ENCODE results near the gene ANKRD6.

Gene ANKRD6

DNA sequence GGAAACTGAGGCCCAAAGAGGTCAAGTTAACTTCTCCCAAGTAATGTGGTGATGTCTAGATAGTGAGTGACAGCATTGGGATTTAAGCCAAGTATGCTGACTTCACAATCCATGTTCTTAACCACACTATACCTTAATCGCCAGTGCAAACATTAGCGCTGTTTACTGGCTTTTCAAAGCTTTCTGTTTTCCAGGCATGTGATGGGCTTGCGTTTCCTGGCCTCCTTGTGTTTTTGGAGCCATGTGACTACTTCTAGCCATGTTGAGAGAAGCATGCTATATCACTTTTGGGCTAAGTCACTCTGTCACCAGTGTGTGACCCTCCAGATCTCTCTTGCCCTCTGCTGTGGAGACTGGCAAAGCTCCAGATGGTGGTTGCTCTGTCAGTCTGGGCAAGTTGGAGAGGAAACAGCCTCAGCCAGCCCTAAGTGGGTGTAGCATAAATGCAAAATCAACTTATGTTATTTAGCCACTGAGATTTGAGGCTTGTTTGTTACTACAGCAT is 76.9 kb downstream of the ANKRD6 start:
- no peak for DNase-seq (ENCODE audit: low read depth)

- no peak for DNase-seq (ENCODE audit: low read depth)
These were observed 77.4 kb downstream of the ANKRD6 start for GRCh38 chr6:89510393-89510792.

DNA sequence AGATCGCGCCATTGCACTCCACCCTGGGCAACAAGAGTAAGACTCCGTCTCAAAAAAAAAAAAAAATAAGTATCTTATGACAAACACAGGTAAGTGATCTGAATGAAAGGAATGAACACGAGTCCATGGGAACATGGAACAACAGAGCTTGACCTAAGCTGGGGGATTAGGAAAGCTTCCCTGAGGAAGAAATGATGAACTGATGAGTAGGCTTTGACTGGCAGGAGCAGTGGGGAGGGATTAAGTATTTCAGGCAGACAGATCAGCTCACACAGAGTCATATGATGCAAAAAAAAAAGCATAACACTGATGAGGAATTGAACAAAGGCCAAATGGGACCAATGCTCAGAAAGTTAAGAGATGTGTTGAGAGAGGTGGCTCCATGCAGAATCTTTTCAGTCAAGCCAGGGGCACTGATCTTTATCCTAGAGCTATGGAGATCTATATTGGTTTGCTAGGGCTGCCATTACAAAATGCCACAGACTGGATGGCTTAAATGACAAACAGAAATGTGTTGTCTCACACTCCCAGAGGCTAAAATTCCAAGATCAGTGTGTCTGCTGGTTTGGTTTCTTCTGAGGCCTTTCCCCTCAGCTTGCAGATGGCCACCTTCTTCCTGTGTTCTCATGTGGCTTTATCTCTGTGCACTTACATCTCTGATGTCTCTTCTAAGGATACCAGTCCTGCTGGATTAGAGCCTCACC is 85.6 kb downstream of the ANKRD6 start:
- no peak for DNase-seq (ENCODE audit: low read depth)

DNA sequence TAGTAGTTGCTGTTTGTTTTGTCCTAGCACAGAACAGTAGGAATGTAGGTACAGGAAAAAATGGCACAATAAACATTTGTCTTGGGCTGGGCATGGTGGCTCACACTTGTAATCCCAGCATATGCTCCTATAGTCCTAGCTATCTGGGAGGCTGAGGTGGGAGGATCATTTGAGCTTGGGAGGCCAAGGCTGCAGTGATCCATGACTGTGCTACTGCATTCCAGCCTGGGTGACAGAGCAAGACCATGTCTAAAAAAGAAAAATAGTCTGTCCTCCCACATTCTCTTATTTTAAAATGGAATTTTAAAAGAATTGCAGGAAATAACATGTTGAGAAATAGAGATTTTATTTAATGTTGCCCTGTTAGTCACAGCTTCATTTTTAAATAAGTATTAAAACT is 87.8 kb downstream of the ANKRD6 start:
- no peak for DNase-seq (ENCODE audit: low read depth)

- DNase-seq (ENCODE audit: low read depth) = no peak
These were observed 89.8 kb downstream of the ANKRD6 start for GRCh38 chr6:89522778-89523177.

DNA sequence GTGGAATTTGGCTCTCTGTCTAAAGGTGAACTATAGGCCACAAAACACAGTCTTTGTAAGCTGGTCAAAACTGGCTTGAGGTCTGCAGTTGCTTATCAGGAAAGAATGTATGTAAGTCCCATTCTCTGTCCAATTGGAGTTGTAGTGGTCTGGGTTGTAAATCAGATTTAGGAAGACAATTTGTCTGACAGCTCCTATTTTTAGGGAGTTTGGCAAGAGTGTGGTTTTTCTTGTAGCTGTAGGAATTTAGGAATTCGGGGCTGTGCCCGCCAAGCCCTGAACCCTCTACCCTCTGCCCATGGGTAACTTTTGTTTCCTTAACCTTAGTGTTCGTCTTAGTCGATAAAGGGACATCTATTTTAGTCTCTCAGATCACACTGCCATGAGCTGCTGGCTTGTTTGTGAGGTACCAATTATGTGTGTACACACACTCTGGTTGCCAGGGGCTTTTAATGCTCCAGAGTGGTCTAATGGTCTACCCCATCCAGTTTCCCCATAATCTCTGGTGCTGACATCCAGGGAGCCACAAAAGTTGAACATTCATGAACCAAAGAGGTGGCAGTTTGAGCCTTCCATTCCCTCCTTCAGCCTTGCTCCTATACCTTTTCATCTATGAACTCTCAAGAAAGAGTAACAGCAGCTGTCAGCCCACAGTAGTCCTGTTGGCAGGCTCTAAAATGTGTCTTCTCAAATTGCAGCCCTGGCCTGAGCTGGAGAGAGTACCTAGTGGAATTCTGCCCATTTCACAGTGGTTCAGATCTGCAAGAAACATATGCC is 93.0 kb downstream of the ANKRD6 start:
- no peak for DNase-seq (ENCODE audit: low read depth)

DNA sequence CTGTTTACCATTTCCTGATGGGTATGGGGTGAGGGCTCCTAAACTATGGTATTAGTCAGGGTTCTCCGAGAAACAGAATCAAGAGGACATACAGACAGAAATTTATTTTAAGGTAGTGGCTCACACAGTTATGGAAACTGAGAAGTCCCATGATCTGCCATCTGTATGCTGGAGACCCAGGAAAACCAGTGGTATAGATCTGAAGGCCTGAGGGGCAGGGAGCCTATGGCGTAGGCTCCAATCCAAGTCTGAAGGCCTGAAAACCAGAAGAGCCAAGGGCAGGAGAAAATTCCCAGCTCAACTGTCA is 93.6 kb downstream of the ANKRD6 start:
- no peak for DNase-seq (ENCODE audit: low read depth)

DNA sequence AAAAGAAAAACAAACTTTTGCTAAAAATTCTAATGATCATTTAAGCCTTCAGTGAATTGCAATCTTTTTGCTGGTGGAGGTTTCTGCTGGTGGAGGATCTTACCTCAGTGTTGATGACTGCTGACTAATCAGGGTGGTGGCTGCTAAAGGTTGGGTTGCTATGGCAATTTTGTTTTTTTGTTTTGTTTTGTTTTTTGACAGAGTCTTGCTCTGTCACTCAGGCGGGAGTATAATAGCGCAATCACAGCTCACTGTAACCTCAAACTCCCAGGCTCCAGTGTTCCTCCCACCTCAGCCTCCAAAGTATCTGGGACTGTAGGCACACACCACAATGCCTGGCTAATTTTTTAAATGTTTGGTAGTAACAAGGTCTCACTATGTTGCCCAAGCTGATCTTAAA is 94.7 kb downstream of the ANKRD6 start:
- DNase-seq (ENCODE audit: low read depth) = no peak

DNA sequence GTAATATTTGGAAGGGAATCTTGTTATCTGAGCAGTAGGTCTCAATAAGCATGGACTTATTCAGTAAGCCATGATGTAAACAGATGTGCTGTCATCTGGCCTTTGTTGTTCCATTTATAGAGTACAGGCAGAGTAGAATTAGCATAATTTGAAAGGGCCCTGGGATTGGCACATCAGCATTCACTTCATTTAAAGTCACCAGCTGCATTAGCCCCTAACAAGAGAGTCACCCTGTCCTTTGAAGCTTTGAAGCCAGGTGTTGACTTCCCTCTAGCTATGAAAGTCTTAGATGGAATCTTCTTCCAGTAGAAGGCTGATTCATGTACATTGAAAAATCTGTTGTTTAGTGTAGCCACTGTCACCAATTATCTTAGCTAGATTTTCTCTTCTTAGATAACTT is 95.9 kb downstream of the ANKRD6 start:
- DNase-seq (ENCODE audit: low read depth) = no peak

DNA sequence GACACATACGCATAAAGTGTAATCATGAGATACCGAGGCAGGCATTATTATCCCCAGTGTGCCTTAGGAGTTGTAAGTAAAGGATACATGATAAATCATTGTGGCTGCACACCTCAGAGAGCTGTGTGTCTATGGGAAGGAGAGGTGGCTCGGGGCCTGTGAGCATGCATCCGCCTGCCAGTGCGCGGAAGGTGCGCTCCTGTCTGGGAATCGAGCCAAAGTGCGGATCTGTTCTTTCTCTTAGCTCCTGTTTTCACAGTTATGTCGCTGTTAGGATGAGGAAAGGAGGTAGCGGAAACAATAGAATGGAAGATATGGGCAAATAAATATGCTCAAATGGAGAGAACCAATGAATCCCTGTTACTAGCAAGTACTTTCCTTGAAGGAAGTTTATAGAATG is 98.0 kb downstream of the ANKRD6 start:
- DNase-seq (ENCODE audit: low read depth) = no peak

GRCh38 chr6:89536231-89536630 is 103.3 kb downstream of the ANKRD6 start:
- no peak for DNase-seq (ENCODE audit: low read depth)

- no peak for DNase-seq (ENCODE audit: low read depth)
These were observed 106.8 kb downstream of the ANKRD6 start for GRCh38 chr6:89539779-89540178.

DNA sequence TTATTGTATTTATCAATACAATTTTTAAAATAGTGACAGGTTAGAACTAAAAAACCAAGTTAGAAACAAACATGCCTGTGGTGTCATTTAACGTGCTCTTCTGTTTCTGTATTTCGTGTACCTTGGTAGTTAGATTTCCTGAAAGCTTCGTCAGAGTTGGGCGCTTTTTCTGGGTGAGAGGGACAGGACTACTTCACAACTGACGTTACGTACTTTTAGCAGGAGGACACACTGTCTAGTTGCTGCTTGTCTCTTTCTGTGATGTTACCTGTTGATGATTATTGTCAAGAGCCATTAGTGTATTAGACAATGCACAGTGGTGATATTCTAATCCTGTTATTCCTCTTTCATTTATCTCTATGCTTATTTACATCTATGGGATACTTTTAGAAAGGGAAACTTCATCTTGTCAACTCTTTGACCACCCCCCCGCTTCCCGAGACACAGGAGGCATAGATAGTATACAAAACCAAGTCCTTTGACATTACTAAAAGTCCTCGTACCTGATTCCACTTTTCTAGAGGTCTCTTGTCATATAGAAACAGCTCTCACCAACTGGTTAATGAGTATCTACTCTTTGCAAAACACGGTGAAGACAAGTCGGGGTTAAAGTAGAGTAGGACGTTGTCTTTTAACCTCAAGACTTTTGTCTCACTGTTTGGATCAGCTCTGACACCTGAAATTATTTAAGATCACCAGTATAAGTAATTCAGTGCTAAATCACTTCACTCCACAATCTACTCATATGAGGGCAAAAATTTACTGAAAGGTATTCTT is 109.3 kb downstream of the ANKRD6 start:
- no peak for DNase-seq (ENCODE audit: low read depth)

GRCh38 chr6:89542866-89543265 is 109.9 kb downstream of the ANKRD6 start:
- no peak for DNase-seq (ENCODE audit: low read depth)

DNA sequence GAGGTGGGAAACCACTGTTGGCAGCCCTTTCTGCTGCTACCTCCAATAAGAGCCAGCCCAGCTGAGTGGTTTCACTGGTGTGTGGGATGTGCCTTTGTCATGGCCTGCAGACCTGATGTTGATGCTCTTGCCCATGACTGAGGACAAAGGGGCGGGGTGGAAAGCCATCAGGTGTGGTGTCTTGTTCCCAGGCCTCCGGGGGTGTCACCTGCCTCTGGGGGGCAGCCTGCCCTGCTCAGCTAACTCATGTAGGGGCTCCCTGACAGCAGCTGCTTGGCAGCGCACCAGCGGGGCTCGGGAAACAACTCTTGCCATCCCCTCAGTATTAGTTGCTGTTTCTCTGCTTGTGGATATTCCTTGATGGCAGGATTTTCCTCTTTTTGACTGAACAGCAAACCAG is 114.3 kb downstream of the ANKRD6 start:
- no peak for DNase-seq (ENCODE audit: low read depth)

GRCh38 chr6:89553431-89553830 is 120.5 kb downstream of the ANKRD6 start:
- no peak for DNase-seq (ENCODE audit: low read depth)

DNA sequence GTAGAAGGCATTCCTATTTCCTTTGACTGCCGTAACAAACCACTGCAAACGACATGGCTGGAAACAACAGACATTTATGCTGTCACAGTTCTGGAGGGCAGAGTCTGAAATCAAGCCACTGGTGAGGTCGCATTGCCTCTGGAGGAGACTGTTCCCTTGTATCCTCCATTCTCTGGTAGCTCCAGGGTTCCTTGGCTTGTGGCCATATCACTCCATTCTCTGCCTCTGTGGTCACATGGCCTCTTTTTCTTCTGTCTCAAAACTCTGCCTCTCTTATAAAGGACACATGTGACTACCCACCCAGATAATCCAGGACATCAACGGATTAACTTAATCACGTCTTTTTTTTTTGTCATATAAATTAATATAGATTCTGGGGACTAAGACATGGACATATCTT is 121.2 kb downstream of the ANKRD6 start:
- no peak for DNase-seq (ENCODE audit: low read depth)

DNA sequence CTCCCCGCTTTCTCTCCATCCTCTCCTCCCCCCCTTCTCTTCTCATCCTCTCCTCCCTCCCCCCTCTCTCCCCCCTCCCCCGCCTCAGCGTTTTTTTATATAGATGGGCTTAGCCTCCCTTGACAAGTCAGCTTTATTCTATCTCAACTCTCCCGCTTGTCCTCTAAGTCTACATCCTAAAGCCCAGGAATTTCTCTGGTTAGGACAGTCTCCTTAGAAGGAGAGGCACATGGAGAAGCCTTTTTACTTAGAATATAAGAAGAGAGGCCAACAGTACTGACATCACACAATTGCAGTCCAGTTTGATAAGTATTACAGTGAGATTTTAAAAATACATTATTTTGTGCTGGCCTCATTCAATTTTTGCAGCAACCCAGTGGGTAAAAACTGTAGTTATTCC is 122.1 kb downstream of the ANKRD6 start:
- DNase-seq (ENCODE audit: low read depth) = no peak

DNA sequence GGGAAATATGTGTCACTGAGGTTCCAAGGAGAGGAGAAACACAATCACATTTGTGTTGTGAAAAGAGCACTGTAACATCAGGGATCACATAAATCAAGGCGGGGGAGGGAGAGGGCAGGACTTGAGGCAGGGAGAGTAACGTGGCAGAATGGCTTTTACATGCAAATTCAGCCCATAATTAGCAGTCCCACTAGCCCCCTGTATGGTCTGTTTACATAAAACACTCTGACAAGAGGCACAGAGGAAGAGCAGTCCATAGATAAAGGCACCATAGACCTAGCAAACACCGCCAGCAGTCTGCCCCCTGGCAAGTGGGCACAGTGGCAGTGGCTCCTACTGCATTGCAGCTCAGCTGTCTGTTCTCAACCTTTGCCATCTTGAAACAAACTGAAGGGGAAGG is 122.9 kb downstream of the ANKRD6 start:
- DNase-seq (ENCODE audit: low read depth) = no peak

- no peak for DNase-seq (ENCODE audit: low read depth)
These were observed 126.5 kb downstream of the ANKRD6 start for GRCh38 chr6:89559487-89559886.

- no peak for DNase-seq (ENCODE audit: low read depth)
These were observed 129.4 kb downstream of the ANKRD6 start for GRCh38 chr6:89562093-89562973.

- no peak for DNase-seq (ENCODE audit: low read depth)
These were observed 130.9 kb downstream of the ANKRD6 start for GRCh38 chr6:89563866-89564265.
